GM18907 (cell line): ENCODE measurements around the gene MYO19.
"Not testable (repeated sequence)": the region's sequence is repeated elsewhere in the genome, so short reads cannot be mapped to it uniquely, and the experiment has no call there.

Experiments
- ATAC-seq: cut with Tn5 transposase; IDR thresholded peaks from one replicate; pipeline ENCODE4 v1.9.1; 2021; ENCODE audit warnings: mild to moderate bottlenecking, moderate library complexity; ENCODE audit not compliant: unreplicated experiment

The MYO19 gene

DNA sequence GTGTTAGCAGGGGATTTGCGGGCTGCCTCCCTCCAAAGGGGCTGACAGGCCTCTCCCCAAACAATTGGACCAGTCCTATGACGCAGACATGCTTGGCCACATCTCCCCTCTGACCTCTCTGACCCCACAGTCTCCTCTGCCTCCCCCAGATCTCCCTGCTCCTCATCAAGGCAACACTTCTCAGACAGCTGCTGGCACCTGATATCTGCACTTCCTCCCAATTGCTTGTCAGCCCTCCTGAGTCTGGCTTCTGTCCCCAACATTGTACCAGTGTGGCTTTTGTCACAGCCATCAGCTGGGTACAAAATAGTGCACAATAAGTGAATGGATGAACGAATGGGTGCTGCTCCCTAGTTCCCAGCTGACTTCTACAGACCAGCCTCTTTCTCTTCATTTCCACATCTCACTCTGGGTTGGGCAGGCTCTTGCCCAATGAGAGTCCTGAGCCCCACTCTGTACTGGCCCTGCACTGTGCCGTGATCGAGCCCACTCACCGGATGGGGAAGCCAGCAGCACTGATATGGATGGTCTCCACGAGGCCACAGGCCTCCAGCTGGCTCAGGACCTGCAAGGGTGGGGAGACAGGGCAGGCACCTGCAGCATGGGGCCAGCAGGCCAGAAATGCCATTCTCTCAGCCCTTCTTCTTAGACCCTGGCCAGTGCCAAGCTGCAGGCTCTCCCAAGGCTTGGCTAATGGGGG, 31.1 kb downstream of the MYO19 start:
- no peak for ATAC-seq

DNA sequence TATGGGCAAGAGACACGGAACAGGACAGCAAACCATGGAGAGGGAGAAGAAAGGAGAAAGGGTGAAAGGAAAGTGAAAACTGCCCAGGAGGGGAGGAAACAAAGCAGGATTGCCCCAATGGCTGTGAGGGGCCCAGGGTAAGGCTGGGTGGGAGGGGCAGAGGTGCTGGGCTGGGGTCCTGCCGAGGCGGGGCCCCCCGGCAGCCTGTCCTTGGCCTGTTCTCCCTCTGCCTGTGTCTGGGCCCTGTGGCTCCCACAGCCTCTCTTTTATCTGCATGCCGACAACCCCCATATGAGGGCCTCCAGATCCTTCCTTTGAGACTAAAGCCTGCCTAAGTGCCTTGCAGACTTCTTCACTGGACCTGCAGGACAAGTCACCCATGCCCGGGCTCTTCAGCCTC, 32.7 kb downstream of the MYO19 start:
- ATAC-seq, result no peak

DNA sequence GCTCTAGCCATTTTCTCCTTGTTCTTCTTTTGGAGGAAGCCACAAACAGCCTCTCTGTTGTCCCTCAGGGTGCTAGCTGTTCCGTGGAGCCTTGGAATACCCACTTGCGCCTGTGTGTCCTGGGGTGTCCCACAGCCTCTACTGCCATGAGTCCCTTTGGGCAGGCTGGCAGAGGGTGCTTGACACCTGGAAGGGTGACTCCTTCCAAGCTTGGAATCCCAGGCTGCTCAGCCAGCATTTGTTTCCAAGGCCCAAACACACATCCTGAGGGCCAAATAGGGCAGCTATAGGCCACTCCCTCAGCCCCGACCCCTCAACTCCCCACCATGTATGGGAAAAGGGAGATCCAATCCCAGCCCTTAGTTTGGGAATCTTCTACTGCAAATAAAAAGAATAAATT, 33.3 kb downstream of the MYO19 start:
- no peak for ATAC-seq

GRCh38 chr17:36500745-36501225, 33.9 kb downstream of the MYO19 start:
- ATAC-seq, result no peak

DNA sequence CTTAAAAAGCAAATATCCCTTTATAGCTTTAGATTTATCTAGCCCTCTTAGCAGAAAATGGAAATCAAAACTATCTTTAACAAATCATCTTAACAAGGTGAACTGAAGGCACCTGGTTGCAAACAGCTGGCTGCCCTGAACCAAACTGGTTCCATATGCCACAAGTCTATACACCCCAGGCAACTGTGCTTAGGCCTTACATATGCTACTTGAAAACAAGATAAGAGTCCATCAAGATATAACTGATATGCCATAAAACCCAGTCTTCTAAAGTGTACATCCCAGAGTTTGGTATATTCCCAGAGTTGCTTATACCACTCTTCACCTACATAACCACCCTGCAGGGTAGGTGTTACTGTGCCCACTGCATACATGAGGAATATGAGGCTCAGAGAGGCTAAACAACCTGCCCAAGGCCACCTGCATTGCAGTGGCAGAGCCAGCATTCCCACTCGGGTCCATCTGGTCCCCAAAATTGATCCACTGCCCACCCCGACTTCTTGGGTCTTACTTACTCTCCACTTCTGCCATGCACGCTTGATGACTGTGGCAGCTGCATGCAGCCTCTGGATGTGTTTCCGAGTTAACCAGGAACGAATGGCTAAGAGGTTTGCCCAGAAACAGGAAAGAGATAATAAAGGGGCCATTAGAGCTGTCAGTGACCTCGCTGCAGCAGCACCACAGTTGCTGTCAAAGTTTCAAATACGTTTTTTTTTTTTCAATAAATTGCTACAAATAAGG, 35.9 kb downstream of the MYO19 start:
- no peak for ATAC-seq

GRCh38 chr17:36498155-36498554, 36.5 kb downstream of the MYO19 start:
- ATAC-seq, result no peak

GRCh38 chr17:36496018-36496789, 38.5 kb downstream of the MYO19 start:
- no peak for ATAC-seq

DNA sequence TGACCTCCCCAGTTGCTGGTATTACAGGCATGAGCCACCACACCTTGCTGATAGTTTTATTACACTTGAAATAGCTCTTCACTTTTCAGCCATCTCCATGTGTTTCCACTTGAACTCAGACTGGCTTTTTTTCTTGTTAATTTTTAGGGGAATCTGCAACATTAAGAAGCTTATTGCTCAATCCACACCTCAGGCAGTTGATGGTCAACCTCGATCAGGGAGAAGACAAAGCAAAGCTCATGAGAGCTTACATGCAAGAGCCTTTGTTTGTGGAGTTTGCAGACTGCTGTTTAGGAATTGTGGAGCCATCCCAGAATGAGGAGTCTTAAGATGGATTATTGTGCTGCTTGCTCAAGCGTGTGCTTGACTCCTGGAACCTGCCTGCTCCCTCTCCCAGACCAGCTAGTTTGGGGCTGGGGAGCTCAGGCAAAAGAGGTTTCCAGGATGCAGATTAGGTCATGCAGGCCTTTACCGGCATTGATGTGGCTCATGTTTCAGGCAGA, 39.5 kb downstream of the MYO19 start:
- ATAC-seq, result no peak

DNA sequence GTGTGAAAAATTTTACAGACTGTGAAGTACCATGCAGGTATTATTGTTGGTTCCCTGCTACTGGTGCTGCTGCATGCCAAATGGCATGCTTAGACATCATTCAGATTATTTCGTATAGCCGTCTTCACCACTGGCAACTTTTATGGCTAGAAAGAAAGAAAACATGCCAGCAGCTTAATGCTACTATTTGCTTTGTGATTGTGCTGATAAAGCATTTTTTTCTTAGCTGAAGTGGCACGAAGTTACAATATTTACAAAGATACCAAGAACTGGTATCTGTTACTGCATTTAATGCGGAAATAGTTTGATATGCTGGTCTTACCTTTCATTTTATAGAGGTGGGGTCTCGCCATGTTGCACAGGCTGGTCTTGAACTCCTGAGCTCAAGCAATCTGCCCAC, 40.0 kb downstream of the MYO19 start:
- ATAC-seq, result no peak

DNA sequence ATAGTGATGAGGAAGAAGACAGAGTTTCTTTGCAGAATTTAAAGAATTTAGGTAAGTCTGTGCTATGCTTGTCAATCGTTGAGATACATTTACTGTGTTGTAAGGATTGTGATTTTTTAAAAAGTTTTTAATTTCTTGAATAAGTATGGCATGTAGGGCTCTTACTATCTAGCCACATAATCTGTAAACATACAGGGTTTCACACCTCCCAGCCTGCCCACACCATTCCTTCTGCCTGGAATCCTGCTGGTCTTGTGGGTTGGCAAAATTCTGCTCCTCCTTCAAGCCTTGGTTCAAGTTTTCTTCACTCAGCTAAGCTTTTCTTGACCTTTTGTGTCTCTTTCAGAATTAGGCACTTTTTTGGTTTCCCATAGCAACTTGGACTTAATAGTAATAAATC, 40.7 kb downstream of the MYO19 start:
- ATAC-seq, result no peak

DNA sequence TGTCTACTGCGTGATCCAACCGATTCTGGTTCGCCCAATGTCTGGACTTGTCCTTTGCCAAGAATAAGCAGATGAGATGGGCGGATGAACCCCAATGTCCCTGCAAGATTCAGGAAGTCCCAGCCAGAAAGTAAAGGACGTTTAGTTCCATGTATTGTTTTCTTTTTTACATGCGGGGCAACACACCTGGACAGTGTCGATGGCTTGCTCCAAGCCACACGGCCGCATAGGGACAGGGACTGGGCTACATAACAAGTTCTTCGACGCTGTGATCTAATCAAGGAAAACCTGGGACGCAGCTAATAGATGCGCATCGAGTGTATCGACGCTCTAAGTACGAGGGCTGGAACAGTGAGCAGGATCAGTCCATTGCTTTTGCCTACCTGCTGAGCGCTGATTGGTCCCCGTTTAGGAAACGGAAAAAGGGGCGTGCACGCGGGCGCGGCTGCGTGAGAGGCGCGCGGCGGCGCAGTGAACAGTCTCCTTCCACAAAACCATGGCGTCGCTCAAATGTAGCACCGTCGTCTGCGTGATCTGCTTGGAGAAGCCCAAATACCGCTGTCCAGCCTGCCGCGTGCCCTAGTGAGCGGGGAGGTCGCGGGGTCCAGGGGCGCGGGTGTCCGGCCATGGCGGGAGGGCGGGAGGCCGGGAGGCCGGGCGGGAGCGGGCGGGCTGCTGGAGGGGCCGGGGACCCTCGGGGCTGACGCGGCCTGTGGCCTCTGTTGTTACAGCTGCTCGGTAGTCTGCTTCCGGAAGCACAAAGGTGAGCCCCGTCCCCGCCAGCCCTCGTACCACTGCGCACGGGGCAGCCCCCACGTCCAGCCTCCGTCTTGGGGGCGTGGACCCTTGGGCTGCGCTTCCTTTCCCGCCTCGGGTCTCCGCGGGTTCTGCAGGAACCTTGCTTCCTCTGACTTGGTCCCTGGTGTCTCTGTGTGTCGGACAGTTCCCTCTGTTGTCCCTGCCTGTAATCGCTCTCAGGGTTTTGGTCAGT, 48.2 kb downstream of the MYO19 start, which contains the start of gene ZNHIT3:
Gene ZNHIT3, plus strand, starts transcription at position 478 of the 991 bp plus-strand sequence. Its CDS starts 19 bp downstream, at position 497.
- peak; percentile 90 for ATAC-seq

GRCh38 chr17:36485805-36486203, 48.9 kb downstream of the MYO19 start:
- peak; percentile 5 for ATAC-seq

- no peak for ATAC-seq
Measured at GRCh38 chr17:36485027-36485426, 49.6 kb downstream of the MYO19 start.

GRCh38 chr17:36484021-36484420, 50.6 kb downstream of the MYO19 start:
- ATAC-seq, result not testable (repeated sequence)

DNA sequence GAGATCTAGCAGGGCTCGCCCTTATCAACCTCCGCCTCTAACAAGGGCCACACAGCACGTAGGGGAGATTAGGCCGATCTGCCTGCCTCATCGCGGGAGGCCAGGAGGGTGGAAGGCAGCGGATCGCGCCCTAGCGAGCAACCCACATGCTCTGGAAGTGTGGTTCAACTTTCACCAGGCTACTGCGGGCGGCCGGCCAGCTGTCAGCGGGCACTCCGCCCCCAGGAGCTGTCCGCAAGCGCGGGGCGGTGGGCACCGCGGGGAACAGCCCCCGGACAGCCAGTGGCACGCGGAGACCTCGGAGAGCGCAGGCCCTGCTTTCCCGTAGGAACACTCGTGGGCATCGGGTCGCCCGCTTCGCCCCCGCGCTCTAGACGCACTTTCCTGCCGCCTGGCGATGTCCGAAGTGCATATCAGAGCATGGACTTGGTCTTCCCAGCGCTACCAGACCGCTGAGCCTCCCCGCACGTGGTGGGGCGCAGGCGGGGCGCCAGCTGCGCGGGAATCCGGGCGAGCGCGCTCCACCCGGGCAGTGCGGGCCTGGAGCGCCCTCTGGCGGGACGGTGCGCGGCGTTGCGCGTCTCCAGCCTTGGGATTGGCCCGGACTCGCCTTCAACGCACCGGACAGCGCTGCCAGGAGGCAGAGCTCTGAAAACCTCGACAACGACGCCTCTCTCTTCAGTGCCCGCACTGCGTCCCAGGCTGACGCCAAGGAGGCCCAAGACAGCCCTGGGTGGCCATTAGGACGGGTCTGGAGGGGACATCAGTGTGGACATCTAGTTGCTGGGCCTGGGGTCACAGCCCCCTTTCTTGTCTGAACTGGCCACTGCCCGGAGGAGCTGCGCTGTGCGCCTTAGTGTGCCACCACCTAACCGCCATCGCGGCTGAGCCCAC, 51.8 kb downstream of the MYO19 start:
- ATAC-seq, result peak; percentile 40

DNA sequence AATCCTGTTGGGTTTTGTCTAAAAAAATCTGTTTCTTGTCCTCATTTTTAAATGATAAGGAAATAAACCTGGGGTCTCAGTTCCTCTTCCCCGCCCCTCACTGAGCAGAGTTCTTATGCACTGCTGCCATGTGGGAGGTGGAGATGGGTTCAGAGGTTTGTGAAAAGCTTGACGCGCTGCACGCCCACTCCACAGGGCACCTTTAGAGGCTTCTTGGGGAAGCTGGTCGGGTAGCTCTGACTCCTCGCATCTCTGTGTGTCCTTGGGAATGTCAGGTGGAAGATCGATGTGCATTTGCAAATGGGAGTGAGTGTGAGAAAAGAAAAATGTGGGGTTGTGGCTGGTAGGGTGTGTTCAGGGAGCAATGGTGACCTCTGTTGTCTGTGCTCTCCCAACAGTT, 52.8 kb downstream of the MYO19 start:
- no peak for ATAC-seq

DNA sequence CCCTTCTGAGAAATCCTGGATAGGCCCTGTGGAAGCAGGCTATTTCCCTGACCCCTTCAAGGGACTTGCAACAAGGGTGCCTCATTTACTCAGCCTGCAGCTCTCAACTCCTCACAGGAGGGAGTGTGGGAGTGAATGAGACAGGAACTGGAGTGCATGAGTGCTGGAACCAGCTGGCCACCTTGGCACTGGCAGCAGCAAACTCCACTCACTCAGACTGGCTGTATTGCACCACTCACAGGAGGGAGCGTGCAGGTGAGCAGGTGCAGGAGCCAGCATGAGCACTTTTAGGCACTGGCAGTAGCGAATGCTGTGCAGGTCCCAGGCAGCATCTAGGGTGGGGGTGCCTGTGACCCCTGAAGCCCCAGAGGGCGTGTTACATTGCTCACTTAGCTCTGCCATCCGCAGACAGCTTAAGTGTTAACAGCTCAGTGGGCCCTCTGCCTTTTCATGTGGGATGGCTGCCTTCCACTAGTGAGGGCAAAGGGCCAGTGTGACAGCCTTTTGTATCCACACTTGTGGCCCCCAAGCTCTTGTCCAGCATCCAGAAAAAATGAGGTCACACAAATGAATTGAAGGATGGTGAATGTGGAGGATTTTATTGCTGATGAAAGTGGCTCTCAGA, 59.2 kb downstream of the MYO19 start:
- no peak for ATAC-seq

- no peak for ATAC-seq
Measured at GRCh38 chr17:36474571-36474970, 60.1 kb downstream of the MYO19 start.

GRCh38 chr17:36470499-36470898, 64.2 kb downstream of the MYO19 start:
- ATAC-seq, result no peak
